HepG2 (cell line): ENCODE measurements around the gene ESRRB. TPM values are rescaled to one million over a fixed set of nuclear protein-coding genes. Genes with fewer than 3 reads are reported as not detected.
"Not testable (repeated sequence)": the region's sequence is repeated elsewhere in the genome, so short reads cannot be mapped to it uniquely, and the experiment has no call there.

Experiments used
- ATAC-seq: fragments of 200-7000 bp; cut with Tn5 transposase; 3 replicates; pipeline ENCODE4 v1.9.1; 2020; ENCODE audit warnings: mild to moderate bottlenecking, moderate library complexity
- BruUV-seq: library from RNA; stranded (reverse); fragments of 400-500 nt; replicated peaks from 2 replicates; lab custom pipeline; 2021; lab: Mats Ljungman, UMichigan
- CTCF ChIA-PET: fragments of 300-600 bp; formaldehyde crosslinking; extraction: SDS; loops from one replicate; lab custom pipeline; 2021; ENCODE audit warnings: low total read pairs, inconsistent platforms, low intra/inter-chr PET ratio; lab: Yijun Ruan, JAX
- POLR2A ChIA-PET: fragments of 350-600 bp; sonication (Branson Sonifier 250); formaldehyde crosslinking; loops from one replicate; lab custom pipeline; 2020; ENCODE audit warnings: antibody characterized with exemption, inconsistent platforms; lab: Yijun Ruan, JAX
- DNase-seq: peaks from one replicate; pipeline ENCODE4 v3.0.0-alpha.2; 2015; ENCODE audit warnings: low spot score
- FAIRE-seq: peaks from 3 replicates; lab custom pipeline; 2011; peaks lifted over from hg19 to GRCh38; lab: Jason Lieb, UNC
- H2AFZ ChIP-seq: one replicate; pipeline ENCODE4 v1.6.1; 2011; ENCODE audit warnings: low read length, inconsistent platforms
- H3K27ac ChIP-seq: fragments of 300-600 bp; 3 replicates; pipeline ENCODE4 v1.8.0; 2011; ENCODE audit warnings: mixed run types, mild to moderate bottlenecking, mixed read lengths, low read length, inconsistent platforms; ENCODE audit not compliant: insufficient read depth; ENCODE audit errors: extremely low read length
- H3K27me3 ChIP-seq, 2 experiments: fragments of 200-600 bp in 1 of 2; 2 replicates in 1 of 2; 3 replicates in 1 of 2; pipeline versions ENCODE4 v1.6.0 to v1.8.0; 2011; ENCODE audit warnings: low read length in 2 of 2, mild to moderate bottlenecking in 2 of 2, moderate library complexity in 2 of 2, inconsistent platforms in 1 of 2; ENCODE audit not compliant: insufficient read depth in 2 of 2, control insufficient read depth in 1 of 2
- H3K36me3 ChIP-seq, 2 experiments: fragments of 200-600 bp in 1 of 2; replicated peaks in 1 of 2; 2 replicates in 1 of 2; 3 replicates in 1 of 2; pipeline versions ENCODE4 v1.5.1 to v1.8.0; 2011; ENCODE audit warnings: low read length in 2 of 2, inconsistent platforms in 1 of 2; ENCODE audit not compliant: insufficient read depth in 2 of 2, control insufficient read depth in 1 of 2
- H3K4me1 ChIP-seq: 2 replicates; pipeline ENCODE4 v1.5.1; 2012; ENCODE audit warnings: low read length, inconsistent platforms; ENCODE audit not compliant: insufficient read depth
- H3K4me2 ChIP-seq: 2 replicates; pipeline ENCODE4 v1.6.0; 2011; ENCODE audit warnings: low read depth, low read length, inconsistent platforms
- H3K4me3 ChIP-seq, 3 experiments: fragments of 200-600 bp in 1 of 3; sonication (generic), shearing (Covaris generic) in 1 of 3; replicated peaks in 1 of 3; 2 replicates each; pipeline ENCODE4 v1.5.1; 2011 to 2016; ENCODE audit warnings: low read length in 3 of 3, inconsistent platforms in 2 of 3, low read depth in 2 of 3, mild to moderate bottlenecking in 2 of 3, control low read depth in 1 of 3, mixed read lengths in 1 of 3; ENCODE audit not compliant: insufficient read depth in 1 of 3
- H3K79me2 ChIP-seq: one replicate; pipeline ENCODE4 v1.6.1; 2011; ENCODE audit warnings: low read length, inconsistent platforms; ENCODE audit not compliant: insufficient read depth
- H3K9ac ChIP-seq: 2 replicates; pipeline ENCODE4 v1.6.0; 2011; ENCODE audit warnings: mild to moderate bottlenecking, low read depth, low read length, inconsistent platforms; ENCODE audit not compliant: insufficient read depth
- H3K9me3 ChIP-seq: 2 replicates; pipeline ENCODE4 v1.5.1; 2012; ENCODE audit warnings: mild to moderate bottlenecking, low read length
- H4K20me1 ChIP-seq: 2 replicates; pipeline ENCODE4 v1.6.0; 2011; ENCODE audit warnings: inconsistent platforms, mild to moderate bottlenecking, low read length, moderate library complexity; ENCODE audit not compliant: insufficient read depth
- CHD2 ChIP-seq: IDR thresholded peaks from 2 replicates; pipeline ENCODE4 v1.6.1; 2011; ENCODE audit warnings: low read depth, low read length, improper control_type of control experiment
- JARID2 ChIP-seq: sonication (generic); formaldehyde crosslinking; IDR thresholded peaks from 2 replicates; pipeline ENCODE4 v1.8.1; 2023; ENCODE audit warnings: missing genetic modification reagents, inconsistent platforms; ENCODE audit not compliant: insufficient replicate concordance
- ZNF75D ChIP-seq: sonication (generic); formaldehyde crosslinking; IDR thresholded peaks from 2 replicates; pipeline ENCODE4 v1.8.1; 2023; ENCODE audit warnings: missing genetic modification reagents, mild to moderate bottlenecking, borderline replicate concordance
- WGBS: methylation state at CpG from one replicate; pipeline ENCODE4 v1.1.6; 2017; ENCODE audit warnings: low lambda C conversion rate; 5-methylcytosine and 5-hydroxymethylcytosine counted together
- in situ Hi-C: cut with HindIII; loops from 2 replicates; pipeline ENCODE4 v1.10.0; 2017; ENCODE audit warnings: low pct_unique_long_range_greater_than_20kb; ENCODE audit not compliant: extremely low pct_ligation_motif_present
- intact Hi-C: fragments of 100-400 bp; cut with micrococcal nuclease; formaldehyde crosslinking; loops from one replicate; pipeline ENCODE4 v1.10.0; 2022; ENCODE audit not compliant: unreplicated experiment
- polyA plus RNA-seq, 8 experiments: library from polyadenylated mRNA; depleted of rRNA in 3 of 8; stranded (reverse) in 7 of 8; unstranded in 1 of 8; fragments of >200 nt; fragmentation: Illumina TruSeq in 4 of 8; extraction: Trizol in 4 of 8; gene quantifications; 2 replicates each; pipeline versions ENCODE4 v1.2.1 to v1.2.3, GENCODE V29; 2011 to 2016; ENCODE audit warnings: low read depth in 4 of 8, missing spikeins in 1 of 8, mixed read lengths in 1 of 8; ENCODE audit not compliant: insufficient read depth in 1 of 8
- total RNA-seq, 5 experiments: library from RNA; depleted of rRNA; stranded (reverse); fragments of >200 nt; fragmentation: Illumina TruSeq; extraction: Trizol; gene quantifications; 2 replicates each; pipeline ENCODE4 v1.2.3, GENCODE V29; 2016; ENCODE audit warnings: low read depth in 1 of 5
- TF ChIP-seq, protein P1 (sequence below): sonication (generic); formaldehyde crosslinking; IDR thresholded peaks from 2 replicates; pipeline ENCODE4 v1.5.1; 2020; ENCODE audit warnings: mild to moderate bottlenecking, missing genetic modification reagents
- TF ChIP-seq, protein P2 (sequence below): sonication (generic); formaldehyde crosslinking; conservative IDR thresholded peaks from 2 replicates; pipeline ENCODE4 v1.4.0; 2020; ENCODE audit warnings: missing genetic modification reagents
- TF ChIP-seq, protein P3 (sequence below): sonication (generic); formaldehyde crosslinking; IDR thresholded peaks from 2 replicates; pipeline ENCODE4 v1.8.1; 2022; ENCODE audit warnings: mild to moderate bottlenecking, missing genetic modification reagents

Gene ESRRB
- total and polyA plus RNA-seq, 2 of the 13 experiments (the other 11 are each of a cell fraction or from before 2014, with no cell fraction given): 0.04 to 0.33 TPM

DNA sequence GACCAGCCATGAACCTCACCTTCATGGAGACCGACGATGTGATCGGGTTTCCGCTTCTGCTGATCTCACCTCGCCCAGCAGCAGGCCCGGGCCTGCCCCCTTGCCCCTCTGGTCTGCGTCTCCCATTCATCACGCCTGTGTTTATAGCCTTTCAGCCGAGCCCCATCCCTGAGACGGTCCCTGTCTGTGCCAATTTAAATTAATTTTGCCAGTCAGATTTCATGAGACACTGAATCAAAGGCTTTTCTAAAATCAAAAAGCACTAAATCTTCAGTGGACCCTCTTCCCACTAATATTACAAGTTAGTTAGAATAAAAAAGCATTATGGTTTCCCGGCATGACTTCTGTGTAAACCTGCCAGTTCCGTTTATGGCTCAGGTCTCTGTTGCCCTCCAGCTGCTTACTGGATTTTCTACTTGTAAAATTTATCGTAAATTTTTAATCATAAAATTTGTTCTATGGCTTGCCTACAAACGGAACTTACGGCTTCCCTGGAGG is 155.9 kb downstream of the ESRRB start (continued):
- TF ChIP-seq CHD2 (no peak), ZNF75D (no peak)

DNA sequence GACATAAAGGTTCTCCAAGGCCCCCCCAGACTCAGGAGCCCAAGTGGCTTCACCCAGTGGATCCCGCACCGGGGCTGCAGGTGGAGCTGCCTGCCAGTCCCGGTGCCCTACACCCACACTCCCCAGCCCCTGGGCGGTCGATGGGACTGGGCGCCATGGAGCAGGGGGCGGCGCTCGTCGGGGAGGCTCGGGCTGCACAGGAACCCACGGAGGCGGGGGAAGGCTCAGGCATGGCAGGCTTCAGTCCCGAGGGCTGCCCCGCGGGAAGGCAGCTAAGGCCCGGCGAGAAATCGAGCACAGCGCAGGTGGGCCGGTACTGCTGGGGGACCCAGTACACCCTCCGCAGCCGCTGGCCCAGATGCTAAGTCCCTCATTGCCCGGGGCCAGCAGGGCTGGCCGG is 160.7 kb downstream of the ESRRB start:
- H3K4me3 ChIP-seq, BruUV-seq, H3K9me3 ChIP-seq, in situ Hi-C loops, H3K9ac ChIP-seq, FAIRE-seq, DNase-seq, H3K27ac ChIP-seq, H4K20me1 ChIP-seq, H2AFZ ChIP-seq, H3K79me2 ChIP-seq, H3K4me1 ChIP-seq, H3K36me3 ChIP-seq, intact Hi-C loops, CTCF ChIA-PET, H3K27me3 ChIP-seq, ATAC-seq, POLR2A ChIA-PET, H3K4me2 ChIP-seq: not testable (repeated sequence)
- WGBS: 65% methylated on average over 13 of the region's 25 CpGs

DNA sequence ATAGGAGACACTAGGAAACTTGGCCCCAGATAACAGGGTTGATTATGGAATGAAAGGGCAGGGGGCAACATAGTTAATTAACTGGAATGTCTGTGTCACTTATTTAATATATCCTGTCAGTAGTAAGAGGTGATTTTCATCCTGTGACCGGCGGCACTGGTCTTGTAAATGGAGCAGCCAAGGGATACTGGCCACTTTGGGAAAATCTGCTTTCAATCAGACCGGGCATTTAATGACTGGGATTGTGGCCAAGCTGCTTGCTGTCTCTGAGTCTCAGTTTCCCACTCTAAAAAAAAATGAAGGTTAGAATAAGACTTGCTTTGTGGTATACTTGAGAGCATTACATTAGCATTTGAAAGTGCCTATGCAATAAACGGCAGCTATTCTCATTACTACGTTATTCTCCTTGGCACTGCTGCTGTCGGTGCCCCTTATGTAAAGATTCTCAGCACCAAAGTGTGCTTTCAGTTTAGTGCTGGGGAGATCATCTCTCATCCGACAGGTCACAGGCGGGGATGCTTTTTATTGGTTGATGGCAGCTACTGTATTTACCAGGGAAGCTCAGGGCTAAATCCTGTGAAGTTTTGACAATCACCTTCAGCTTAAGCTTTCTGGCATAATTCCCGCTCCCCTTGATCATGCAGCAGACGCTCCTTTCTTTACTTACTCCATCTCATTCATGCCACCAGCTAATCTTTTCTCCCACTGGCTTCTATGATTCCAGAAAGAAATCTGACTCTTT is 162.1 kb downstream of the ESRRB start:
- DNase-seq (no peak), FAIRE-seq (no peak), ATAC-seq (no peak)
- Histone ChIP-seq H3K4me2 (no peak overlapping the region), H4K20me1 (no peaks in the 10 kb centered on the region), H3K36me3 (no peaks in the 10 kb centered on the region), H3K79me2 (no peaks in the 10 kb centered on the region), H3K9me3 (no peaks in the 10 kb centered on the region), H3K4me1 (0 out of 2 replicates have a peak, but pooled peaks cover 6% of the 10 kb centered on the region), H3K27ac (no peak overlapping the region), H3K27me3 (no peaks in the 10 kb centered on the region), H3K4me3 (no peak overlapping the region), H2AFZ (no peak overlapping the region), H3K9ac (no peak overlapping the region)
- no TSS peak for BruUV-seq
- ChIA-PET CTCF (no interaction called here), POLR2A (no interaction called here)
- intact Hi-C loops (no loop called here), in situ Hi-C loops (no loop called here)
- 41% methylated on average over 6 of the region's 10 CpGs for WGBS
- TF ChIP-seq, protein P1, sequence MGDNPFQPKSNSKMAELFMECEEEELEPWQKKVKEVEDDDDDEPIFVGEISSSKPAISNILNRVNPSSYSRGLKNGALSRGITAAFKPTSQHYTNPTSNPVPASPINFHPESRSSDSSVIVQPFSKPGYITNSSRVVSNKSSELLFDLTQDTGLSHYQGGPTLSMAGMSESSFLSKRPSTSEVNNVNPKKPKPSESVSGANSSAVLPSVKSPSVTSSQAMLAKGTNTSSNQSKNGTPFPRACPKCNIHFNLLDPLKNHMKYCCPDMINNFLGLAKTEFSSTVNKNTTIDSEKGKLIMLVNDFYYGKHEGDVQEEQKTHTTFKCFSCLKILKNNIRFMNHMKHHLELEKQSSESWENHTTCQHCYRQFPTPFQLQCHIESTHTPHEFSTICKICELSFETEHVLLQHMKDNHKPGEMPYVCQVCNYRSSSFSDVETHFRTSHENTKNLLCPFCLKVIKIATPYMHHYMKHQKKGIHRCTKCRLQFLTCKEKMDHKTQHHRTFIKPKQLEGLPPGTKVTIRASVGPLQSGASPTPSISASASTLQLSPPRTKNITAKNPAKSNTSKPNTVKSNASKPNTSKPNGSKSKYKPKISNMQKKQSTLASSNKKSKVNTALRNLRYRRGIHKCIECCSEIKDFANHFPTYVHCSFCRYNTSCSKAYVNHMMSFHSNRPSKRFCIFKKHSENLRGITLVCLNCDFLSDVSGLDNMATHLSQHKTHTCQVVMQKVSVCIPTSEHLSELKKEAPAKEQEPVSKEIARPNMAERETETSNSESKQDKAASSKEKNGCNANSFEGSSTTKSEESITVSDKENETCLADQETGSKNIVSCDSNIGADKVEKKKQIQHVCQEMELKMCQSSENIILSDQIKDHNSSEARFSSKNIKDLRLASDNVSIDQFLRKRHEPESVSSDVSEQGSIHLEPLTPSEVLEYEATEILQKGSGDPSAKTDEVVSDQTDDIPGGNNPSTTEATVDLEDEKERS: no peak
- no peak for TF ChIP-seq JARID2 (CRISPR knock-in tag)
- TF ChIP-seq, protein P2, sequence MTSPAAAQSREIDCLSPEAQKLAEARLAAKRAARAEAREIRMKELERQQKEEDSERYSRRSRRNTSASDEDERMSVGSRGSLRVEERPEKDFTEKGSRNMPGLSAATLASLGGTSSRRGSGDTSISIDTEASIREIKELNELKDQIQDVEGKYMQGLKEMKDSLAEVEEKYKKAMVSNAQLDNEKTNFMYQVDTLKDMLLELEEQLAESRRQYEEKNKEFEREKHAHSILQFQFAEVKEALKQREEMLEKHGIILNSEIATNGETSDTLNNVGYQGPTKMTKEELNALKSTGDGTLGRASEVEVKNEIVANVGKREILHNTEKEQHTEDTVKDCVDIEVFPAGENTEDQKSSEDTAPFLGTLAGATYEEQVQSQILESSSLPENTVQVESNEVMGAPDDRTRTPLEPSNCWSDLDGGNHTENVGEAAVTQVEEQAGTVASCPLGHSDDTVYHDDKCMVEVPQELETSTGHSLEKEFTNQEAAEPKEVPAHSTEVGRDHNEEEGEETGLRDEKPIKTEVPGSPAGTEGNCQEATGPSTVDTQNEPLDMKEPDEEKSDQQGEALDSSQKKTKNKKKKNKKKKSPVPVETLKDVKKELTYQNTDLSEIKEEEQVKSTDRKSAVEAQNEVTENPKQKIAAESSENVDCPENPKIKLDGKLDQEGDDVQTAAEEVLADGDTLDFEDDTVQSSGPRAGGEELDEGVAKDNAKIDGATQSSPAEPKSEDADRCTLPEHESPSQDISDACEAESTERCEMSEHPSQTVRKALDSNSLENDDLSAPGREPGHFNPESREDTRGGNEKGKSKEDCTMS (CRISPR knock-in tag): no peak
- TF ChIP-seq, protein P3, sequence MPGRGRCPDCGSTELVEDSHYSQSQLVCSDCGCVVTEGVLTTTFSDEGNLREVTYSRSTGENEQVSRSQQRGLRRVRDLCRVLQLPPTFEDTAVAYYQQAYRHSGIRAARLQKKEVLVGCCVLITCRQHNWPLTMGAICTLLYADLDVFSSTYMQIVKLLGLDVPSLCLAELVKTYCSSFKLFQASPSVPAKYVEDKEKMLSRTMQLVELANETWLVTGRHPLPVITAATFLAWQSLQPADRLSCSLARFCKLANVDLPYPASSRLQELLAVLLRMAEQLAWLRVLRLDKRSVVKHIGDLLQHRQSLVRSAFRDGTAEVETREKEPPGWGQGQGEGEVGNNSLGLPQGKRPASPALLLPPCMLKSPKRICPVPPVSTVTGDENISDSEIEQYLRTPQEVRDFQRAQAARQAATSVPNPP (CRISPR knock-in tag): no peak
